ENCODE data around the gene SCARF1.
A peak's percentile ranks its signal among the peaks of the same experiment; 100 is the strongest.

Gene SCARF1

DNA sequence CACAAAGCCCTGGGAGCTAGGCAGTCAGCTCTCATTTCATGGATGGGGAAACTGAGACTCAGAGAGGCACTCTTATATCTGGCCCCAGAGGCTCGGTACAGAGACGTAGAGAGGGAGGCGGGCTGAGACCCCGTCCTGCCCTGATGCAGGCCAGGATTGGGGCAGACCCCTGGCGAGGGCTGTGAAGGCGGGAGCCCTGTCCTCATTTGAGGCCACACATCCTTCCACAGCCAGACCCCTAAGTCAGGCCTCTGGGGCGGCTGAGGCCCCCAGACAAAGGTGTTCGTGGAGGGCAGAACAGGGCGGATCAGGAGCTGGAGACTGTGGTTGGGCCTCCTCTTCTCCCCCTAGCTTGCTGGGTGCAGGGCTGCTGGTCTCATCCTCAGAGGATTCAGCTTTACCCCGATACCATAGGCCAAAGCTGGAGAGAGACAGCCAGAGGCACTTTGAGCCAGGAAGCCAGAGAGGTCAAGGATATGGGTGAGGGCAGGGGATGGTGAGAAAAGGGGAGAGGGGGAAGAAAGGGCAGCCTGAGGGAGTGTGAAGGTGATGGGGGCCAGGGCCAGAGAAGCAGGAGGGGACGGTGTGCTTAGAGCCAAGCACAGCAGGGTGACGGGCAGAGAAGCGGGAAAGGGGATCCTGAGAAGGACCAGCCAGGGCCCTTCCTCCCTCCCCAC lies 805 bp upstream of the SCARF1 start:
- Histone ChIP-seq H3K4me3 (ENCODE audit: insufficient read length, low read depth) (no peak overlapping the region), H3K9me3 (ENCODE audit: insufficient read depth, low read length) (no peaks in the 10 kb centered on the region), H3K9ac (ENCODE audit: insufficient read length, low read depth) (peak overlapping the region; percentile 50), H3K36me3 (ENCODE audit: insufficient read depth, insufficient read length, low read length) (peaks cover 17% of the 10 kb centered on the region), H3K4me1 (ENCODE audit: insufficient read depth, insufficient read length) (peaks cover 22% of the 10 kb centered on the region), H3K27me3 (ENCODE audit: insufficient read depth, insufficient read length) (peaks cover 19% of the 10 kb centered on the region)
- no peak for DNase-seq (ENCODE audit: low read depth, low spot score)
- TF ChIP-seq ZNF274 (IDR thresholded peaks at IDR 0.05; ENCODE audit: low read depth, low read length) = no peak
- TF ChIP-seq SUZ12 (IDR thresholded peaks at IDR 0.05; ENCODE audit: extremely low read depth, insufficient read depth, insufficient read length) = no peak
- no peak for TF ChIP-seq YY1 (IDR thresholded peaks at IDR 0.05; ENCODE audit: insufficient read depth, insufficient read length)

GRCh38 chr17:1644493-1645206 lies 882 bp downstream of the SCARF1 start:
- H3K9ac ChIP-seq (ENCODE audit: insufficient read length, low read depth) = peak overlapping the region; percentile 21
- no peak for DNase-seq (ENCODE audit: low read depth, low spot score)

DNA sequence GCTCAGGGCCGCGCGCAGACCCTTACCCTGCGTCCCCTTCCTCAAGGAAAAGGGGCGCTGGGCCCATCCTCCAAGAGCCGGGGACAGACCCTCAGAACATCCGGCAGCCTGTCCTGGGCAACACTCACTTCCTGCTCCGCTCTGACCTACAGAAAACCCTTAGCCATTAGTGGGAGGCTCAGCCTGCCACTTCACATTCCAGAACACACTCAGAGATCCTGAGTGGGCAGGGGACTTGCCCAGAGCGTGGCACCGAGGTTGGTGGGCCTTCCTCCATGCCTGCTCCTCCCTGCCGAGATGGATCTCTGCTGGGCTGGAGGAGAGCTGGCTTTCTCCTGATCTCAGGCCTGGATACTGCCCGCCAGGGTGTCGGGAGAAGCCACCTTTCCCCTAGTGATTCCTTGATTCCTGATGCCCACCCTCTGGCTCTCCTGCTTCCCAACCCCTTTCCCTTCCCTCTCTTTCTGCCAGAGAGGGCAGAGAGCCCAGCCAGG lies 1.5 kb downstream of the SCARF1 start:
- Histone ChIP-seq H3K9me3 (ENCODE audit: insufficient read depth, low read length) (no peaks in the 10 kb centered on the region), H3K9ac (ENCODE audit: insufficient read length, low read depth) (no peak overlapping the region), H3K36me3 (ENCODE audit: insufficient read depth, insufficient read length, low read length) (peaks cover 2% of the 10 kb centered on the region), H3K4me1 (ENCODE audit: insufficient read depth, insufficient read length) (peaks cover 29% of the 10 kb centered on the region), H3K4me3 (ENCODE audit: insufficient read length, low read depth) (peak overlapping the region; percentile 30), H3K27me3 (ENCODE audit: insufficient read depth, insufficient read length) (peaks cover 19% of the 10 kb centered on the region)
- no peak for DNase-seq (ENCODE audit: low read depth, low spot score)
- TF ChIP-seq YY1 (IDR thresholded peaks at IDR 0.05; ENCODE audit: insufficient read depth, insufficient read length) (no peak), ZNF274 (IDR thresholded peaks at IDR 0.05; ENCODE audit: low read depth, low read length) (no peak), SUZ12 (IDR thresholded peaks at IDR 0.05; ENCODE audit: extremely low read depth, insufficient read depth, insufficient read length) (no peak)

More at GRCh38 chr17:1644493-1645206, 882 bp downstream of the SCARF1 start:
- peaks cover 2% of the 10 kb centered on the region for H3K36me3 ChIP-seq (ENCODE audit: insufficient read depth, insufficient read length, low read length)
- peaks cover 27% of the 10 kb centered on the region for H3K4me1 ChIP-seq (ENCODE audit: insufficient read depth, insufficient read length)
- H3K9me3 ChIP-seq (ENCODE audit: insufficient read depth, low read length) = no peaks in the 10 kb centered on the region
- TF ChIP-seq ZNF274 (IDR thresholded peaks at IDR 0.05; ENCODE audit: low read depth, low read length) (no peak), YY1 (IDR thresholded peaks at IDR 0.05; ENCODE audit: insufficient read depth, insufficient read length) (no peak), SUZ12 (IDR thresholded peaks at IDR 0.05; ENCODE audit: extremely low read depth, insufficient read depth, insufficient read length) (no peak)
- H3K27me3 ChIP-seq (ENCODE audit: insufficient read depth, insufficient read length) = peaks cover 19% of the 10 kb centered on the region
- H3K4me3 ChIP-seq (ENCODE audit: insufficient read length, low read depth) = no peak overlapping the region

- H3K27me3 ChIP-seq (ENCODE audit: insufficient read depth, insufficient read length) = peaks cover 19% of the 10 kb centered on the region
- peak overlapping the region; percentile 50 for H3K9ac ChIP-seq (ENCODE audit: insufficient read length, low read depth)
- H3K9me3 ChIP-seq (ENCODE audit: insufficient read depth, low read length) = no peaks in the 10 kb centered on the region
- no peak for TF ChIP-seq ZNF274 (IDR thresholded peaks at IDR 0.05; ENCODE audit: low read depth, low read length)
- no peak for TF ChIP-seq YY1 (IDR thresholded peaks at IDR 0.05; ENCODE audit: insufficient read depth, insufficient read length)
- TF ChIP-seq SUZ12 (IDR thresholded peaks at IDR 0.05; ENCODE audit: extremely low read depth, insufficient read depth, insufficient read length) = no peak
- peaks cover 2% of the 10 kb centered on the region for H3K36me3 ChIP-seq (ENCODE audit: insufficient read depth, insufficient read length, low read length)
- no peak for DNase-seq (ENCODE audit: low read depth, low spot score)
- H3K4me1 ChIP-seq (ENCODE audit: insufficient read depth, insufficient read length) = peaks cover 32% of the 10 kb centered on the region
- peak overlapping the region; percentile 30 for H3K4me3 ChIP-seq (ENCODE audit: insufficient read length, low read depth)
Measured at GRCh38 chr17:1643293-1643998, 2.1 kb downstream of the SCARF1 start.

DNA sequence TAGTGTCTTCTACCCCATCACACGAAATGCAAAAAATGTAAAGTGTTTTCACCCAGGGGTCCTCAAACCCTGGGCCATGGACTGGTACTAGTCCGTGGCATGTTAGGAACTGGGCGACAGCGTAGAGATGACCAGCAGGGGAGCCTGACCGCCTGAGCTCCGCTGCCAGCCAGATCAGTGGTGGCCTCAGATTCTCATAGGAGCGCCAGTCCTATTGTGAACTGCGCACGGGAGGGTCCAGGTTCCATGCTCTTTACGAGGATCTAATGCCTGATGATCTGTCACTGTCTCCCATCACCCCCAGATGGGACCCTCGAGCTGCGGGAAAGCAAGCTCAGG lies 4.5 kb downstream of the SCARF1 start:
- no peak for TF ChIP-seq YY1 (IDR thresholded peaks at IDR 0.05; ENCODE audit: insufficient read depth, insufficient read length)
- TF ChIP-seq SUZ12 (IDR thresholded peaks at IDR 0.05; ENCODE audit: extremely low read depth, insufficient read depth, insufficient read length) = no peak
- no peak for TF ChIP-seq ZNF274 (IDR thresholded peaks at IDR 0.05; ENCODE audit: low read depth, low read length)
- H3K27me3 ChIP-seq (ENCODE audit: insufficient read depth, insufficient read length) = peaks cover 19% of the 10 kb centered on the region
- peaks cover 24% of the 10 kb centered on the region for H3K4me1 ChIP-seq (ENCODE audit: insufficient read depth, insufficient read length)
- H3K4me3 ChIP-seq (ENCODE audit: insufficient read length, low read depth) = no peak overlapping the region
- no peaks in the 10 kb centered on the region for H3K36me3 ChIP-seq (ENCODE audit: insufficient read depth, insufficient read length, low read length)
- no peaks in the 10 kb centered on the region for H3K9me3 ChIP-seq (ENCODE audit: insufficient read depth, low read length)
- DNase-seq (ENCODE audit: low read depth, low spot score) = no peak
- H3K9ac ChIP-seq (ENCODE audit: insufficient read length, low read depth) = no peak overlapping the region

- TF ChIP-seq SUZ12 (IDR thresholded peaks at IDR 0.05; ENCODE audit: extremely low read depth, insufficient read depth, insufficient read length) (no peak), ZNF274 (IDR thresholded peaks at IDR 0.05; ENCODE audit: low read depth, low read length) (no peak), YY1 (IDR thresholded peaks at IDR 0.05; ENCODE audit: insufficient read depth, insufficient read length) (no peak)
- Histone ChIP-seq H3K36me3 (ENCODE audit: insufficient read depth, insufficient read length, low read length) (no peaks in the 10 kb centered on the region), H3K9ac (ENCODE audit: insufficient read length, low read depth) (no peak overlapping the region)
Measured at GRCh38 chr17:1640329-1641064, 5.0 kb downstream of the SCARF1 start.

More at GRCh38 chr17:1640329-1641064, 5.0 kb downstream of the SCARF1 start:
- no peak for DNase-seq (ENCODE audit: low read depth, low spot score)
- Histone ChIP-seq H3K27me3 (ENCODE audit: insufficient read depth, insufficient read length) (peaks cover 19% of the 10 kb centered on the region), H3K9me3 (ENCODE audit: insufficient read depth, low read length) (no peaks in the 10 kb centered on the region), H3K4me1 (ENCODE audit: insufficient read depth, insufficient read length) (peaks cover 24% of the 10 kb centered on the region), H3K4me3 (ENCODE audit: insufficient read length, low read depth) (no peak overlapping the region)

All from NT2/D1 (cell line).